WERI-Rb-1 (cell line): ENCODE data around the gene PPP1R10.

Source experiments
- DNase-seq: peaks from one replicate; pipeline ENCODE4 v3.0.0-alpha.2; 2020
- H3K27ac ChIP-seq: fragments of 250-450 bp; sonication (Bioruptor Pico); 2 replicates; pipeline ENCODE4 v1.5.1; 2020; ENCODE audit warnings: mild to moderate bottlenecking, moderate library complexity
- H3K27me3 ChIP-seq: fragments of 250-450 bp; sonication (Bioruptor Pico); 2 replicates; pipeline ENCODE4 v1.5.1; 2021; ENCODE audit warnings: mild to moderate bottlenecking, low read depth, moderate library complexity; ENCODE audit not compliant: insufficient read depth, severe bottlenecking
- H3K36me3 ChIP-seq: fragments of 250-450 bp; sonication (Bioruptor Pico); 2 replicates; pipeline ENCODE4 v1.5.1; 2020; ENCODE audit warnings: mild to moderate bottlenecking, moderate library complexity
- H3K4me3 ChIP-seq: 2 replicates; pipeline ENCODE4 v1.5.1; 2011; ENCODE audit warnings: low read depth, mild to moderate bottlenecking, control low read depth, low read length
- H3K9me3 ChIP-seq: fragments of 250-450 bp; sonication (Bioruptor Pico); 2 replicates; pipeline ENCODE4 v1.5.1; 2021; ENCODE audit warnings: mild to moderate bottlenecking, moderate library complexity; ENCODE audit not compliant: severe bottlenecking
- TF ChIP-seq, protein P1 (sequence below): IDR thresholded peaks from 2 replicates; pipeline ENCODE4 v1.5.1; 2011; ENCODE audit warnings: low read depth, mild to moderate bottlenecking, control low read depth, inconsistent platforms, low read length

The PPP1R10 gene

GRCh38 chr6:30615958-30616810 lies 859 bp downstream of the PPP1R10 start:
- peak overlapping the region; percentile 78 for H3K4me3 ChIP-seq

DNA sequence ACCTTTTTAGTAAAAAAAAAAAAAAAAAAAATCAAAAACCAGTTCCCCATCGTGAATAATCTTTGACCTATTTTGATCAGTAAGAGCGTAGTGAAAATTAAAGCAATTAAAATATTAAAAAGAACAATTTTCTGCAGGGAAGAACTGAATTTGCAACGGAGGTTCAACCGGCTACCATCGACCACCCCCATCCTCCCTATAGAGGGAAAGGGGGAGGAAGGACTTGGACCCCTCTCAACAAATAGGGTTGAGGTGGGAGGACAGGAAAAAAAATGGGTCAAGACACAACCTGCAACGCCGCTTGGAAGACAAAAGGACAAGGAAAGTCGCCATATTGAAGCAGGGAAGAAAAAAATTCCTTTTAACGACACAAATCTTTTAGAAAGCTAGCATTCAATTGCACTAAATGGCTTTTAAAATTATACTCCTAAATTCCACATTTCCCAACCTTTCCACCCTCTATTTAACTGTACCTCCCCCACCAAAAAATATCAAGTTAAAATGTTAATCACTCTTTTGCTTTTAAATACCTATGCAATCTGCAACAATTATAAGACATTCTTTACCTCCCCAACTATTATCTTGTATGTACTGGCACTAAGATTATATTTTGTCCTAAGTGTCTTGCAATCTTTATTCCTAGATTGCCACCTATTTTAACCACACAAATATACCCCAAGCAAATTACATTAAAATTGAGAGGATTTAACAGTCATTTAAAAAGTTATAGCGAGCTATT lies 1.7 kb downstream of the PPP1R10 start:
- peak; percentile 63 for DNase-seq
- H3K27me3 ChIP-seq = no peaks in the 10 kb centered on the region
- H3K27ac ChIP-seq = peak overlapping the region; percentile 98
- H3K4me3 ChIP-seq = peak overlapping the region; percentile 78
- H3K36me3 ChIP-seq = peaks cover 58% of the 10 kb centered on the region
- H3K9me3 ChIP-seq = no peaks in the 10 kb centered on the region
- TF ChIP-seq, protein P1, sequence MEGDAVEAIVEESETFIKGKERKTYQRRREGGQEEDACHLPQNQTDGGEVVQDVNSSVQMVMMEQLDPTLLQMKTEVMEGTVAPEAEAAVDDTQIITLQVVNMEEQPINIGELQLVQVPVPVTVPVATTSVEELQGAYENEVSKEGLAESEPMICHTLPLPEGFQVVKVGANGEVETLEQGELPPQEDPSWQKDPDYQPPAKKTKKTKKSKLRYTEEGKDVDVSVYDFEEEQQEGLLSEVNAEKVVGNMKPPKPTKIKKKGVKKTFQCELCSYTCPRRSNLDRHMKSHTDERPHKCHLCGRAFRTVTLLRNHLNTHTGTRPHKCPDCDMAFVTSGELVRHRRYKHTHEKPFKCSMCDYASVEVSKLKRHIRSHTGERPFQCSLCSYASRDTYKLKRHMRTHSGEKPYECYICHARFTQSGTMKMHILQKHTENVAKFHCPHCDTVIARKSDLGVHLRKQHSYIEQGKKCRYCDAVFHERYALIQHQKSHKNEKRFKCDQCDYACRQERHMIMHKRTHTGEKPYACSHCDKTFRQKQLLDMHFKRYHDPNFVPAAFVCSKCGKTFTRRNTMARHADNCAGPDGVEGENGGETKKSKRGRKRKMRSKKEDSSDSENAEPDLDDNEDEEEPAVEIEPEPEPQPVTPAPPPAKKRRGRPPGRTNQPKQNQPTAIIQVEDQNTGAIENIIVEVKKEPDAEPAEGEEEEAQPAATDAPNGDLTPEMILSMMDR = no peak

More at GRCh38 chr6:30615958-30616810, 859 bp downstream of the PPP1R10 start:
- DNase-seq = peak; percentile 82
- H3K9me3 ChIP-seq = no peaks in the 10 kb centered on the region
- H3K27me3 ChIP-seq = no peaks in the 10 kb centered on the region
- peaks cover 60% of the 10 kb centered on the region for H3K36me3 ChIP-seq
- TF ChIP-seq, protein P1 = no peak
- H3K27ac ChIP-seq = peak overlapping the region; percentile 98

DNA sequence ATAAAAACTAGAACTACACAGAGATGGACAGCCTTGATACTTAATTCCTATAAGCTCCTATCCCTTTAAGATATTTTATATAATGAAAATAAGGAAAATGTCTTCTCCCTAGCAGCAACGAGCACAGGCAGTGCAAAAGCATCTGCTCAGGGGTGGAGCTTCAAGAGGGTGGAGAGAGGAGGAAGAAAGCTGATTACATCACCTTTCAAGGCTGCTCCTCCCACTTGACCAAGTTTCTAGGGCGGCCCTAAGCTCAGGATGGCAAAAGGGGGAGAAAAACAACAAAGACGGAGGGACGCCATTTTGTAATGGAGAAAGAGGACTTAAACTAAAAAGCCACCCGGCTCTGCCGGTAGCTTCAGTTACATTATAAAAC lies 2.2 kb downstream of the PPP1R10 start:
- peaks cover 59% of the 10 kb centered on the region for H3K36me3 ChIP-seq

GRCh38 chr6:30614044-30614842 lies 2.8 kb downstream of the PPP1R10 start:
- peaks cover 59% of the 10 kb centered on the region for H3K36me3 ChIP-seq
- H3K27me3 ChIP-seq = no peaks in the 10 kb centered on the region
- H3K27ac ChIP-seq = peak overlapping the region; percentile 98
- H3K9me3 ChIP-seq = no peaks in the 10 kb centered on the region
- TF ChIP-seq, protein P1 = no peak
- peak overlapping the region; percentile 78 for H3K4me3 ChIP-seq
- DNase-seq = no peak

More for the DNA sequence above, 2.2 kb downstream of the PPP1R10 start:
- Histone ChIP-seq H3K27me3 (no peaks in the 10 kb centered on the region), H3K9me3 (no peaks in the 10 kb centered on the region), H3K27ac (peak overlapping the region; percentile 98), H3K4me3 (peak overlapping the region; percentile 78)
- peak; percentile 97 for DNase-seq
- TF ChIP-seq, protein P1 = no peak

DNA sequence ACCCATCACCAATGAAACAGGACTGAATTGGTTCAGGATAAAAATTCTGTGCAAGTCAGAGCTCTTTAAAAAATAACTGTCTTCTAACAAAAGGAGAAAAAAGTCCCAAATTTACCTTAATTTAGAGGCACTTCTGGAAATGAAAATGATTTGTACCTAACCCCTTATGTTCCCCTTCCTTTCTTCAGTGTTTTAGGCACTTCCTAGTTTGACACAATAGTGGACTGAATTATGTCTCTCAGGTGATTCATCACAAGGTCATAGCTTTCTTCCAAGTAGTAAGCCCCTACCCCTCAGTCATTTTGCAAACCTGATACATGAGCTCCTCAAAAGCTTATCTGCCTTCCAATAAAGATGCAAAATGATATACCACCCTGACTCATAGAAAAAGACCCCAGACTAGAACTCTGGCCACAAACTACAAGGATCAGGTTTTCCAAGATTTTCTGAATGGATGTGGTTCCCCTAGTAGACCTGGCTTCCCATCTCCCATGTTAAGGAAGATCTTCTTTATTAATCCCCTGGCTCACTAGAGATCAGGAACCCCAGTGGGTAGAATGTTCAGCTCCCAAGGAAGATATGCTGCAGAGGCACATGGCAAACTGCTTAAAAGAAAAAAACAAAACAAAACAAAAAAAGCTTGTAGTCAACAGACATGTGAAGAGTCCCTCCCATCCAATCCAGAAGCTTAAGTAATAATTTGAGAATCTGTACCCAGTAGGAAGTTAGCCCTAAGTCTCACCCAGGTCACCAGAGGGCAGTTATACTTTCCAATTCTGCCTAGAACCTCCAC lies 3.6 kb downstream of the PPP1R10 start:
- Histone ChIP-seq H3K27ac (peak overlapping the region; percentile 98), H3K4me3 (no peak overlapping the region), H3K9me3 (no peaks in the 10 kb centered on the region), H3K36me3 (peaks cover 64% of the 10 kb centered on the region), H3K27me3 (no peaks in the 10 kb centered on the region)
- TF ChIP-seq, protein P1 = no peak
- no peak for DNase-seq
